Stimulated activated CD8-positive, alpha-beta memory T cell treated with anti-CD3 and anti-CD28 coated beads, Interleukin-4, amount 100 ng/mL, for 4 hours (primary cell): ENCODE data around the gene DIS3L2.
A peak's percentile ranks its signal among the peaks of the same experiment; 100 is the strongest.
"Not testable (repeated sequence)": the region's sequence is repeated elsewhere in the genome, so short reads cannot be mapped to it uniquely, and the experiment has no call there.

Experiments
- DNase-seq, 2 donors: peaks; one replicate each; pipeline ENCODE4 v3.0.0-alpha.2; 2020; ENCODE audit warnings: low read depth in 2 of 2, low spot score in 1 of 2

The DIS3L2 gene

DNA sequence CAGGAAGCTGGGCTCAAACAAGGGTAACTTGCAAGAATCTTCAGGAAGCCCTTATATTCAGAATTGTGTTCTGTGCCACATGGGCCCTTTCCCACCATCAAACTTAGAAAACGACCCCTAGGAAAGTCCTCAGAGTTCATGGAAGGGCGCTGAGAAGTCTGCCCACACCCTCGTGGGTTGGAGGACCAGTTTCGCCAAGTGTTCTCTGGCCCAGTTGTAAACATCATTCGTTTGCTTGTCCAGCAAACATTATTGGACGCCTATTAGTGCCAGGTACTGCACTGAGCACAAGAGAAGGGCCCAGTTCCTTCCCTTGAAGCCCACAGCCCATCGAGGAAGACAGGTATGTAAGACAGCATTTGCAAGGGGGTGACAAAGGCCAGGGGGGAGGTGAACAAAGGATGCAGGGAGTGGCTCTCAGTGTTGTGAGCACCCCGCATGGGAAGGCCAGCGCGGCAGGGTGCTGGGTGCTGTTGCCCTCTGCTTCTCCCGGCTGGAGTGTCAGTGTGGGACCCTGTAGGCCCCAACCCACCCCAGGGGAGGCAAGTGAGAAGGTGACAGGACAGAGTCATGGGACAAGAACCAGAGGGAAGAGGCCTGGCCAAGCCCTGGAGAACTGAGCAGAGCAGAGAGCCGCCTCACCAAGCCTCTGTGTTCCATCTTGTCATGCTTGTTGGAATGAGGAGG, 356.8 kb downstream of the DIS3L2 start:
- DNase-seq = no peak

DNA sequence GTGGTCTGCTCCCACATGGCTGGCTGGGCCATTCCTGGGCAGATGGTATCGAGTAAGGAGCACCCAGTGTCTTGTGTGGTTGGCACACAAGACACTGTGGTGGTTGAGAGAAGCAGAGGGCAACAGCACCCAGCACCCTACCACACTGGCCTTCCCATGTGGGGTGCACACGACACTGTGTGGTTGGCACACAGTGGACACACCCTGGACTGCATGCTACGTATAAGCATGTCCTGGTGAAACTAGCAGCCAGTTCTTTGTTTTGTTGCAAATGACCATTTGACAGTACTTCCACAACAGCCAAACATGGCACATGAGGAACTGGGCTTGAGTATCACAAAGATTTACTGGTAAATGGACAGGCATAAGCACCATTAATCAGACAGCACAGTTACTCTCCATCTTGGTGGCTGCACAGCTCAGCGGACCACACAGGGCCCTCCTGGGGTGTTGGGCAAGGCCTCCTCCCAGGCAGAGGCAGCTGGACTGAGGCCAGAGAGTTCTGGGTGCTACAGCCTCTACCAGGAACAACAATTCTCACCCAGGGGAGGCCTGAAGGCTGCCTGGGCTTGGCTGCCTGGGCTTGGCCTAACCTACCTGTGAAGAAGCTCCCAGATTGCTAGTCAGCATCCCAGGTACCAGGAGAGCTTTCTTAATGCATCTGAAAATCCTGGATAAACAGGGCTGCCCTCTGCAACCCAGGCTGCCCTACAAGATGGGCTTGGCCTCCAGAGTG, 357.7 kb downstream of the DIS3L2 start:
- DNase-seq = no peak

DNA sequence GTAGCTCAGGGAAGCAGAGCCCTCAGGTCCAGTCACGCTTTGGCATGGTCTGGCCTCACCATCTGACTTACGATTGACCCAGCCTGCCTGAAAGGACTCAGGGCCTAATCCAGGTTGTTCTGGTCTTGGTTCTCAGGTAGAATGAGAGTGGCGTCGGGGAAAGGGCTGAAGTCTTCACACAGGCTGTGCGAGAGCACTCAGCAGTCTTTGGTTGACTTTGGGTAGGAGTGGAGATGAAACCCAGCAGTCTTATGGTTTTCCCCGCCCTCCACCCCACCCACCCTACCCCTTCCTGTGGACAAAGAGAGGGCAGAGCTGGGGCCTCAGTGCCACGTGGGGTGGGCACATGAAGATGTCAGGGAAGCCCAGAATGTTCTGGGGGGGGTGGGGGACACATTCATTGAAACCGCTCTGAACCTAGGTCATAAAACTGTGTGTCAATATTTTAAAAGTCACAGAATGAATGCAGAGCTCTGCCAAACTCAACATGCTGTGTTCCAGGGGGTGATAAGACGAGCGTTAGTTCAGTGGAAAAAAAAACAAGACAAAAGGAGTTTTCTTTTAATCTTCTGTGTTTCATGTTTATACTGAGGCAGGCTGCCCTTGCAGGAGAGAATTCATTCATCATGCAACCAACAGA, 358.4 kb downstream of the DIS3L2 start:
- DNase-seq = no peak

DNA sequence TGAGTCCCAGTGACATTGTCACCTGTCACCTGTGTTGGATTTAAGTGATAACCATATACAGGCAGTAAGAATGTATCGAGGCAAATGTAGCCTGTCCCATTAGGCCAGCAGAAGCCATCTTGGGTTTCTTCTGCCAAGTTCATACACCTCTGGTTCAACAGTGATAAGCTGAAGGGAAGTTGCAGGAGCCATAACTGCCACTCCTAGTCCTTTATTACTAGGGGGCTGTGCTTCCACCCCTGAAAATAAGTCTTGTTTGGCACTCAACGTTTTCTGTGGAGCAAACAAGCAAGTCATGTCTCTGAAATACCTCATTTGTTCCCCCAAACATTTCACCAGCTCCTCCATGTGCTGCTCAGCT, 358.9 kb downstream of the DIS3L2 start:
- no peak for DNase-seq

DNA sequence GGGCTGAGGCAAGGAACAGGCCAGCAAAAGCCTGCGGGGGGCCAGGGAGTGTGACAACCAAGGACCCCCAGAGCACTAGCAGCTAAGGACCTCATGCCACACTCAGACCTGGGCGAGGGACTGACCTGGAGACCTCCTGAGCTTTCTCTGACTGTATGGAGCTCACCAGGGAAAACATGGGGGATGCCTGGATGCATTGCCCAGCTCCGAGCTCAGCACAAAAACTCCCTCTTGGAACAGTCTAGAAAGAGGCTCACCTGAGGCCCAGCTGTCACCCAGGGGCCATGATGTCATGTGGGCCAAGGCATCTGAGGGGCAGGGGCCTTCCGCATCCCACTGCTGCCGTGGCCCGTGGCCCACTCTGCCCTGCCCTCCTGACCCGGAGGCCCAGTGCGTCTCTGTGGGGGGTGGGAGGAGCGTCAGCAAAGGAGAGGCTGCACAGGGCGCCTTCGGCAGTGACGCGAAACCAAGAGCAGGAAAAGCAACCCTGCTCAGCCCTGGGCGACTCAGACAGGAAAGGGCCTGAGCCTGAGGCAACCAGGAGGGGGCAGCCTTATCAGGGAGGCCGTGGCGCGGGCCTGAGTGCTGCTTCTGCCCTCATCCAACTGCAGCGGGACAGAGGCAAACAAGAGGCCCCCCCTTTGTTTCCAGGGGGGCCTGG, 359.8 kb downstream of the DIS3L2 start:
- no peak for DNase-seq

DNA sequence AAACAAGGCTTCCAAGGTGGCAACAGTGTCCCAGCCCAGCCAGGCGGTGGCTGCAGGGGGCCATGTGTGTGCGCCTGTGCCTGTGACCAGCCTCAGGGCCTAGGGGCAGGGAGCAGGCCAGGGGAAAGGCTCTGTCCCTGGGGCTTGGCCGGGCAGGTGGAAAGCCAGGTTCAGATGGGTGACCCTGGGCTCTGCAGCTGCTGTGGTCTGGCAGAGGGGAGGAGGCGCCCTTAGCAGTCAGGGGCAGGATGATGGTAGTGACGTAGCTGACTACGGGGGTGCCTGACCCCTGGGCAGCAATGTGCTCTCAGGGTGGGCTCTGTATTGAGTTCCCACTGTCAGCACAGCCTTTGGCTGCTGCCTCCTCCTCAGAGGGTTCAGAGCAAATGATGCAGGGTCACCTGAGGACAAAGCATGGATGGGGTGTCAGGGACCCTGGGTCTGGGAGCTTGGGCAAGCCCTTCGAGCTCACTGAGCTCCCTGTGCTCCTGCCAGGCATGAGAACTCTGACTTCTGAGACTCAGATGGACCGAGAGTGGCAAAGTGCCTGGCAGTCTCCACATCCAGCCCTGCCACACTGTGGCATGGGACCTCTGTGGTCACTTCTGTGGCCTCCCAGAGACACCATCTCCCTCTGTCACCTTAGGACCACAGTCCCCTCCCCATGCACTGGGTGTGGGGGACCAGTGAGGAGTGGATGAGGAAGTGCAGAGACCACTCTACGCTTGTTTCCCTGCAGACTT, 360.5 kb downstream of the DIS3L2 start:
- no peak for DNase-seq

DNA sequence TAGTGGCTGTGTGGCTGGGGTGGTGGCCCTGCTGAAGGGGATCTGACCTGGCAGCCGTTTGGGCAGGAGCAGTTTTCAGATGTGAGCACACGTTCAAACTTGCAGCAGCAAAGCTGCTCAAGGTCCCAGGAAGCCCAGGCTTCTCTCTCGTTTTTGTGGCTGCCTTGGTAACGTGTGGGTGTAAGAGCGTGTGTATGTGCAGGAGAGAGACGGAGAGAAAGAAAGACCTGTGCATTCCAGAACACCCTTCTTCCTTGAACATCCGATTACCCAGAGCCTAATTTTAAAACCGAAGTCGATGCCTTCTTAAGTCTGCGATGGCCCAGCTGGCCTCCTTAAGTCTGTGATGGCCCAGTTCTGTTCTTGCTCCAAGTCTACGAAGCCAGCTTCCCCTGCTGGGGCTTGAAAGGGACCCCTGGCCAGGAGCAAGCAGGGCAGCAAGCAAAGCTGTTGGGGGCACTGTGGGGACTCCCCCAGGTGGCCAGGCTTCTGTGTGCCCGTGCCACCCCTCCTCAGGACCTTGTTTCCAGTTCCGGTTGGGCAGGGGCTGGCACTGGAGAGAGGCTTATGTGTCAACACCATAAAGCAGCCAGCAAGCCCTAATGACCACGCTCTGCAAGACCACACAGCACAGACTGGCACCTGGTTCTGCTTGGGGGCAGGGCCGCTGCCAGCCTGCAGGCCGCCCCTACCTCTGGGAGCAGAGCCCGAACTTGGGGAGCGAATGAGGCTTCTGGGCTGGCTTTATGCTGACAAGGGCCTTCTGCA, 361.2 kb downstream of the DIS3L2 start:
- DNase-seq = no peak

DNA sequence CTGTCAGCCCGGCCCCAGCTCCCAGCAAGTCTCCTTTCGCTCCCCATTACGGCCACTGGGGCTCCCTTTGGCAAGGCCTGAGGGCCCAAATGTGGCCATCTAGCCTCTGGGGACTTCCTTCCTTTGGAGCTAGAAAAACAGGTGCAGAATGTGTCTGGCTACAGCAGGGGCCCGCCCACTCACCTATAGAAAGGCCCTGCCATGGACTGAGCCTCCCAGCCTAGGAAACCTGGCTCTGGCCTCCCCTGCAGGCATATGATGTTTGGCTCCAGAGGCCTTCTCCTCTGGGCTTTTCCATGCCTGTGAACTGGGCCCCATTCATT, 361.8 kb downstream of the DIS3L2 start:
- DNase-seq = no peak

DNA sequence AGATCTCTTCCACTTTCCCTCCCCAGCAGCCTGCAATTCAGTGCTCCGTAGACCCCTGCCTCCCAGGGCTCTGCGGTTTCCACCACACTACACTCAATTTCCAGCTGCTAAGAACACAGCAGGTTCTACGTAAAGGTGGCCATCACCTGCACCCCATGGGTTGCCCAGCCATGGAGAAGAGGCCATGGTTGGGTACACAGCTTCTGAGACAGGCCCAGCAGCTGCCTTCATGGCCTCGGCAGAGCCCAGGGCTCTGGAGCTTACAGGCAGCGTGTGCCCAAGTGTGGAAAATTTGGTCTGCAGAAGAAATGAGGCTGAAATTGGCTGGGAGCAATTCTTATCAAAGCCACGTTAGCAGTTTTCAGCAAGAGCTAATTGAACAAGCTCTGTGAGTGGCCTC, 362.5 kb downstream of the DIS3L2 start:
- not testable (repeated sequence) for DNase-seq

DNA sequence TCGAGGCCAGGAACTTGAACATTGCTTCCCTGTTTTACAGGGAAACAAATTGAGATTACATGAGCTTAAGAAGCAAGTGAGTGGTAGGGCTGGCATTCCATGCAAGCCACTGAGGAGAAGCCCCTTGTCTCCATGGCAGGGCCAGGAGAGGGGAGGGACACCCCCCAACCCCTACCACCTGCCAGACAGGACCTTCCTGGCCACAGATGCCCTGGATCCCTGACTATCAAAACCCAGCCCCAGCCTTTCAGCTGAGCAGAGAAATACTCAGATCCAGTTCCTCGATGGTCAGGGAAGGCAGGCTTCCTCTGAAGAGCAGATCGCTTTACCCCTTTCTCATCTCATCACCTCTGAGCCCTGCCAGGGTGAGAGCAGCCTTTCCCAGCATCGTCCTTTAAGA, 363.3 kb downstream of the DIS3L2 start:
- DNase-seq = no peak

DNA sequence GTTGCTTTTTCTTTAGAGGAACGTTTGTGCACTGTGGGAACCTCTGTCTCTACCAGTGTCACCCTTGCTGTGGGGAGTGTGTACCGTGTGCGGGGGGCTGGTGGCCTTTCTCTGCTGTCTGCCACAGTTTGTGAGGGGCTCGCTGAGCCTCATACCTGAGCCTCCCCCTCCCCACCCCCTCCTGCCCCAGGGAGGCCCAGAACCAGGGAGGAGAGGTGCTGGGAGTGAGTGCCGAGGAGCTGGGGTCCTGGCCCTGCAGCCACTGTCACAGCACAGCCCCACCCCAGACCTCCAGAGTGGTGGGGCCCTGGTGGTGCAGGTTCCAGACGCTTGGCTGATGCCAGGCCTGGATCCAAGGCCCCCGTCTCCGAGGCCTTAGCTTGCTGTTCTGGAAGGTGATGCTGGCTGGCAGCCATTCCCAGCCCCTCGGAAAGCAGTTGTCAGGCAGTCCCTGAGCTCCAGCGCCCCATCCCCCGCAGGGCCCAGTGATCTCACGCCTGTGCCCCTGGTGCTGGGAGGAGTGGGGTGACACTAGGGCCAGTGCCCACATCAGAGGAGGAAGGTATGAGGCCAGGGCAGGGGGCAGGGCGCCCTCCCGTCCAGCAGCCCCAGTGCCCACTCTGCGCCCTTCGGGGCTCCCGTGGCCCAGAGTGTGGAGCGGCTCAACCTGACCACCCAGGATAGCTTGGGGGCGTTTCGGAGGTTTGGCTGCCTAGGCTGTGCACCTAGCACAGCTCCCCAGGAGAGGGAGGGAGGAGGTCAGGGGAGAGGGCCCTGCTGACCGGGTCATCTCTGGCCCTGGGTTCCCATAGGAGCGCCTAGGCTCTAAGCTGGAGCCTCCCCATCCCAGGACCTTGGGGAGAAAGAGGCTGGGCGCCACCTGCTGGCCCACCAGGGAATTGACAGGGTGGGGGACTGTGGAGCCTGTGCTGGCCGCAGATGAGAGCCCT, 364.1 kb downstream of the DIS3L2 start:
- DNase-seq = no peak

DNA sequence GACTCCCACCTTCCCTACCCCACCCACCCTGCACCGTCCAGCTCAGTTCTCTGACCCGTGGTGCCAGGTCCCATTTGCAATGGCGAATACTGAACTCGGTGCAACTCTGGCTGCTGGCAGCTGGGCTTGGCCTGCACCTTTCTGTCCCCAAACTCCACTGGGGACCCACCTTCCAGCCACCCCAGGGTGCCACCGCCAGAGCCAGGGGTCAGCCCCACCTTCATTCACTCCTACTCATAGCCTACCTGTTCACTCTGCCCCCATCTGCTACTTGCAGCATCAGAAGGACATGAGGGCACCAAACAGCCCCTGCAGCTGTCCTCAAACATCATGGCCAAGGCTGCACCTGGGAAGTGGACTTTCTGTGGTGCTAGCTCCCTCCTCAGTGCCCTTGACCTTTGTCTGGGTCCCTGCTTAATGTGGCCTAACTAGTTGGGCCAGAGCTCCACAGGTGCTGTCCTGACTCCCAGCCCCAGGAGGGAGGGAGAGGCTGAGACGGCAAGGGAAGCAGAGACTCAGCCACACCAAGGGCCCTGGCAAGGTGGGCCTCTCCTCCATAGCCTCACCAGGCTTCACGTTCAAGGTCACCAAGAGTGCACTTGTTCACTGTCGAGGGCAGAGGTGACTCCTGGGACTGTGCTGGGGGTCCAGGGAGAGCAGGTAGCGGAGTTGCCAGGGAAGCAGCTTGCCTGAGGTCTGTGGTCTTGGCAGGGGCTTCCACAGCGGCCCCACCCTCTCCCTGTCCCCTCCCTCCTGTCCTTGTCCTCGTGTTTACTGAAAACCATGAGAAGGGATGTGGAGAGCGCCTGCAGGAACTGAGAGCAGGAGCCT, 365.0 kb downstream of the DIS3L2 start:
- DNase-seq = not testable (repeated sequence)

DNA sequence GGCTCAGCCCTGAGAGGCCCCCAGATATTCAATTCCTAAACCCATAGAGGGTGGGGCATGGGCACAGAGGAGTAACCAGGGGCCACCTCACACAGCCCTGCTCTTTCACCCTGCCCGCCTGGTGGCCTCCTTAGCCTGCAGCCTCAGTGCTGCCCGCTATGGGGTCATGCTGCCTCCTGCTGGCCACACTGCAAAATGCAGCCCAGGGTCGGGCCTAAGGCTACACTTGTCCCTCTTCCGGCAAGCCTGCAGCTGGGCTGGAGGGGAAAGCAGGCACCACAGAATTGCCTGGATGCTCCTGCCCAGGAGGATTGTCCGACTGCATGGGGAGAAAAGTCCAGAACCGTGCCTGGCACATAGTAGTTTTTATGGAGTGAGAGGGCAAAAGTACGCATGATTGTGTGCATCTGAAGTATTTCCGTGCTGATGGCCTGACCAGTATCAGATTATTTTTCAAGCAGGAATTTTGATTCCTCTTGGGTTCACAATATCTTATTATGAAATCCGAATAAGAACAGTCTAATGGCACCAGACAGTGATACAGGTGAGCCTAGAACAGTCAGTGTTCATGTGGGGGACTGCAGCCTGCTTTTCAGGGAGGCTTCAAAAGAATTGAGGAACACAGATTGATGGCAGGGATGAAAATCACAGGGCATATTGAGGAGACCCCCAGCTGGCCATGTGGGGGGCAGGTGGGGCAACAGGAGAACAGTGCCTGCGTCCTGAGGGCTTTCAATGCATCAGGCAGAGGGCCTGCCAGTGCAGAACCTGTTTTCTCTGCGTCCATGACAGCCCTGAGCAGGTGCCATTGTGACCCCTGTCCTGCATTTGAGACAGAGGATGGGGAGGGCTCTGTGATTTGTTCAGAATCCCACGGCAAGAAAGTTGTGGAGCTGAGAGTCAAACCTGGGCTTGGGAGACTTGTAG, 365.9 kb downstream of the DIS3L2 start:
- DNase-seq = peak; percentile 55 to 75

DNA sequence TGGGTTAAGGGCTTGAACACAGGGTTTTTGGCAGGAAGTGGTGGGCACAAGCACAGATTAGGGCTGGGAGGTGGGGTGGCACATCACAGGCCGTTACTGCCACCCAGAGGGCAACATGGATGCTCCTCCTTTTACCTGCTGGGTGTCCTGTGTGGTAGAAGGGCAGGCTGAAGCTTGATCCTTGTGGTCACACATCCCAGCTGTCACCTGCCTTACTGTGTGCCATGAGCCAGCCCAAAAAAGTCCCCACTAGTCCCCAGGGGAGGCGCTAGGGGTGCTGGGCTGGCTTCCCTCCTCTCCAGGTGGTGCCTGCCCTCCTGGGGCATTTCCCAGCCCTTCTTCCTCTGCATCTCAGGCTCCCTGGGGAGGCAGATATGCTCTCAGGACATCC, 366.5 kb downstream of the DIS3L2 start:
- DNase-seq = no peak

DNA sequence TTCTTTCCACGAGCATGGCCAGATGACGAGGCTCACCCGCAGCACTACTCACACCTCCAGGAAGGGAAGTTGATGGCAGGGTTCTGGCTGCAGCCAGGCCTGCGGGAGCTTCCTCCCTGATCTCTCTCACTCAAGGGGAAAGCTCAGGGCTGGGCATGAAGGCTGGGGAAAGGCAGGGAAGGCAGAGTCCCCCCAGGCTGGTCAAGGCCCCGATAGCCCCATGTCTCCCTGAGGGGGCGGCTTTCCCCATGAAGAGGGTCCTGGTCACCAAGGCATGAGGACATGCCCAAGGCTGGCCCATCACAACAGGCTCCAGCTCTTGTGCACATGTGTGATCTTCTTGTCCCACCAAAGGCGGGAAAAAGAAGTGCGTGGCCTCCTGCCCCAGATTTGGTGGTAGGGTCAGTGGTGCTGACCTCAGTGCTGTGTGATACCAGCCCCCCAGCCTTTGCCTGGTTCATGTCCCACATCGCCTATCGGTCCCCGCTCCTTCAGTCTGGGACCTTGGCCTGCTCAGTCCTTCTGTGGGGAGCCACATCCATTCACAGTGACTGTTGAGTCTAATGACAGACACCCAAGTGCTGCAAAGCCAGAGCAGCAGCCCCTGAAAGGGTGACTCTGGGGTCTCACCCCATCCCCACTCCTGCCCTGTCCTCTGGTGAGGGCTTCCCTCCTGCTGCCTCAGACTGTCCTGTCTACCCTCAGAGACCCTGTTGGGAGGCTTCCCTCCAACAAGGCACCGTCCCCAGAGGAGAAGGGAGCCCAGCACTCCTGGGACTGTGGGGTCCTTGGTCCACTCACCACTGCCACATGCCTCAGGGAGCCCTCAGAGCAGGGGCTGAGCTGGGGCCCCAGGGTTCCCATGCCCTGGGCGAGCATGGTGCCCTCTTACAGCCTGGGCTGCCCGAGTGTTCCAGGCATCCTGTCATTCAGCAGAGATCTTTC, 367.3 kb downstream of the DIS3L2 start:
- DNase-seq = no peak

DNA sequence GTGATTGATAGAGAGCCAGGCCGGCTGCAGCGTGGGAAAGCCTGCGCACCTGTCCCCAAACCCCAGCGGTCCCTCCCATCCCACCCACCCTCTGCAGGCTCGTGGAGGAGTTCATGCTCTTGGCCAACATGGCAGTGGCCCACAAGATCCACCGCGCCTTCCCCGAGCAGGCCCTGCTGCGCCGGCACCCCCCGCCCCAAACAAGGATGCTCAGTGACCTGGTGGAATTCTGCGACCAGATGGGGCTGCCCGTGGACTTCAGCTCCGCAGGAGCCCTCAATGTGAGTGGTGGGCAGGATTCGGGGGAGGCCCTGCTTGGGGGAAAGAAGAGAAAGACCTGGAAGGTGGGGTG, 368.2 kb downstream of the DIS3L2 start:
- DNase-seq = no peak
